ENCODE data around the gene HIGD2A.

DNA sequence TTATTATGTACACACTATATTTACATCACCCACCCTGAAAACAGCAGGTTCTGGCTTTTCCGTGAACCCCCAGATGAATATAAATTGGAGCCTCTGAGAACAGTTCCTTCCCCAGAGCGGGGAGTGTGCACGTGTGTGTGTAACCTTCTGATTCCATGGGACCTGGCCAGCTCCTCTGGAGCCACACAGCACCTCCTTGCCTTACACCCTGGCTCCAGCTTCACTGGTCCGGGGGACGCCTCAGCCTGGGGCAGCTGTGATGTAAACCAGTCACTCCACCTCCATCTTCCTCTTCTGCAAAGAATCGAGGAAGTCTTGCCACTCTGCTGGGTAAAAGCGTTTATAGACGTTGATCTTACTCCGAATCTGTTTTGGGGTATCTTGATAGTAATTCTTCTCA lies 4.6 kb upstream of the HIGD2A start:
- TF ChIP-seq, protein P1, sequence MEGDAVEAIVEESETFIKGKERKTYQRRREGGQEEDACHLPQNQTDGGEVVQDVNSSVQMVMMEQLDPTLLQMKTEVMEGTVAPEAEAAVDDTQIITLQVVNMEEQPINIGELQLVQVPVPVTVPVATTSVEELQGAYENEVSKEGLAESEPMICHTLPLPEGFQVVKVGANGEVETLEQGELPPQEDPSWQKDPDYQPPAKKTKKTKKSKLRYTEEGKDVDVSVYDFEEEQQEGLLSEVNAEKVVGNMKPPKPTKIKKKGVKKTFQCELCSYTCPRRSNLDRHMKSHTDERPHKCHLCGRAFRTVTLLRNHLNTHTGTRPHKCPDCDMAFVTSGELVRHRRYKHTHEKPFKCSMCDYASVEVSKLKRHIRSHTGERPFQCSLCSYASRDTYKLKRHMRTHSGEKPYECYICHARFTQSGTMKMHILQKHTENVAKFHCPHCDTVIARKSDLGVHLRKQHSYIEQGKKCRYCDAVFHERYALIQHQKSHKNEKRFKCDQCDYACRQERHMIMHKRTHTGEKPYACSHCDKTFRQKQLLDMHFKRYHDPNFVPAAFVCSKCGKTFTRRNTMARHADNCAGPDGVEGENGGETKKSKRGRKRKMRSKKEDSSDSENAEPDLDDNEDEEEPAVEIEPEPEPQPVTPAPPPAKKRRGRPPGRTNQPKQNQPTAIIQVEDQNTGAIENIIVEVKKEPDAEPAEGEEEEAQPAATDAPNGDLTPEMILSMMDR (IDR thresholded peaks at IDR 0.05; ENCODE audit: poor library complexity): no peak
- TF ChIP-seq EZH2phosphoT487 (IDR thresholded peaks at IDR 0.05; ENCODE audit: low read depth, severe bottlenecking, unreplicated experiment): no peak

Data from hepatocyte (in vitro differentiated cells).